GM18873 (cell line): Measurements from ENCODE around the gene RADIL.
"Not testable (repeated sequence)": the region's sequence is repeated elsewhere in the genome, so short reads cannot be mapped to it uniquely, and the experiment has no call there.

Experiments
- ATAC-seq: cut with Tn5 transposase; IDR thresholded peaks from one replicate; pipeline ENCODE4 v1.9.1; 2021; ENCODE audit warnings: mild to moderate bottlenecking, moderate library complexity, moderate number of reproducible peaks; ENCODE audit not compliant: unreplicated experiment, low FRiP score

The RADIL gene

GRCh38 chr7:4809666-4810065 lies 73.8 kb downstream of the RADIL start:
- no peak for ATAC-seq

DNA sequence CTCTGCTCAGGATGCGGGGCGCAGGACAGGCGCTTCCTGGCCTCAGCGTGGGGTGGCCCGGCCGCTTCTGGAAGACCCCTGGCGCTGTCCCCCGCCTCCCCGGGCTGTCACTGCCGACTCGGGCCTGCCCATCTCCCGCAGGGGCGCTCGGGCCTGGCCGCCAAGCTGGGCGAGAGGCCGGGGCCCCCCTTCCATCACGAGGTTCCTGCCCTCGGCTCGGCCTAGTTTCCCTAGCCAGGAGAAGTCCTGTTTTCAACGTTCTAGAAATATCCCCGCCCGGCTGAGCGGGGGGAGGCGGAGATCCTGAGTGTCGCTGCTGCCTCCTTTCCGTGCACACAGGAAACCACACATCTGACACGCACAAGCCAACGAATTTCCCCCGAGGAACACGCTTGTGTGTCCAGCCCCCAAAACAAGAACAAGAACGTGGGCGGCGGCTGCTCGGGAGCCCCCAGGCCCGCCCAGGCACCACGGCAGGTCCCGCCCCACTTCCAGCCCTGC lies 74.4 kb downstream of the RADIL start:
- no peak for ATAC-seq

- no peak for ATAC-seq
Observed at GRCh38 chr7:4808565-4808964, 75.0 kb downstream of the RADIL start.

DNA sequence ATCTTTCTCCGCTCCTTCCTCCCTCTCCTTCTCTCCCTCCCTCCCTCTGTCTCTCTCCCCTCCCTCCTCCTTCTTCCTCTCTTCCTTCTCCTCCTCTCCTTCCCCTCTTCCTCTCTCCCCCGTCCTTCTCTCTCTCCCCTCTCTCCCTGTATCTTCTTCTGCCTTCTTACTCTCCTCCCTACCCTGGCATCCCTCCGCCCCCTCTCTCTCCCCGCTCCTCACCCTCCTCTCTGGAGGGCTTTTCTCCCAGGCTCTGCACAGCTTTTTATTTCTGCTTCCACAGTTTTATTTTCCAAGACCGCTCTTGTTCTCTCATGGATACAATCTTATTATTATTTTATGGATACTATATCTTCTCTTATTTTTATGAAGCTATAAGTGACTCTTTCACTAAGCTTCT lies 75.5 kb downstream of the RADIL start:
- ATAC-seq = no peak

- ATAC-seq = no peak
Observed at GRCh38 chr7:4807598-4808016, 75.9 kb downstream of the RADIL start.

DNA sequence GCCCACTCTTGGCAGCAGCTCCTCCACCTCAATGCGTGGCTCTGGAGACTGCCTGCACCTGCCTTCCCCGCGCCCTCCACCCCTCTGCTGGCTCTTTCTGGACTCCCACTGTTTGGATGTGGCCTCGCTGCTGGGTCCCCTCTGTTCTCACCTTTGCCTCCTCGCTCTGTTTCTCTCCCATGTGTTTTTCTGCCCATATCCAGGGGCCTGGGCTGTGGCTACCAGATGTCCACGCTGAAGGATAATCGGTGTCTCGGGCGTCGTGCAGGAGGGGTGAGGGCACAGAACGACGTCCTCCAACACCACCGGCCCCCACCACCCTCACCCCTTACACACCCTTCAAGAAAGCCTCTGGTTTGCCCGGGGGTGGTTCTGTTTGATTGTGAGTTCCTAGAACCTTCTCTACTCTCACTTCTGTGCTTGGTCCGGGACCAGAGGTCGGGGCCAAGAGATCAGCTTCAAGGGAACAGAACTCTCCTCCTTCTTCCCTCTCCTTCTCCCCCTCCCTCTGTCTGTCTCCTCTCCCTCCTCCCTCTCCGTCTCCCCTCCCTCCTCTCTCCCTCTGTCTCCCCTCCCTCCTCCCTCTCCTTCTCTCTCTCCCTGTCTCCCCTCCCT lies 76.4 kb downstream of the RADIL start:
- no peak for ATAC-seq

DNA sequence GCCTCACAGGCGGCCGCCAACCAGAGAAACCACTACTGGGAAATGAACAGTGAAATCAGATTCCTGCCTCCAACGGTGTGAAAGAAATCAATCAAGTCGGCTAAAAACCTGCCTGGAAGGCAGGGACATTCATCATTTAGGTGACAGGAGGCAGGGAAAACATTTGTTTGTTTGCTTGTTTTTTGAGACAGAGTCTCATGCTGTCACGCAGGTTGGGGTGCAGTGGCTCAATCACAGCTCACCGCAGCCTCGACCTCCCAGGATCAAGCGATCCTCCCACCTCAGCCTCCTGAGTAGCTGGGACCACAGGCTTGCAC lies 77.6 kb downstream of the RADIL start:
- ATAC-seq = no peak

DNA sequence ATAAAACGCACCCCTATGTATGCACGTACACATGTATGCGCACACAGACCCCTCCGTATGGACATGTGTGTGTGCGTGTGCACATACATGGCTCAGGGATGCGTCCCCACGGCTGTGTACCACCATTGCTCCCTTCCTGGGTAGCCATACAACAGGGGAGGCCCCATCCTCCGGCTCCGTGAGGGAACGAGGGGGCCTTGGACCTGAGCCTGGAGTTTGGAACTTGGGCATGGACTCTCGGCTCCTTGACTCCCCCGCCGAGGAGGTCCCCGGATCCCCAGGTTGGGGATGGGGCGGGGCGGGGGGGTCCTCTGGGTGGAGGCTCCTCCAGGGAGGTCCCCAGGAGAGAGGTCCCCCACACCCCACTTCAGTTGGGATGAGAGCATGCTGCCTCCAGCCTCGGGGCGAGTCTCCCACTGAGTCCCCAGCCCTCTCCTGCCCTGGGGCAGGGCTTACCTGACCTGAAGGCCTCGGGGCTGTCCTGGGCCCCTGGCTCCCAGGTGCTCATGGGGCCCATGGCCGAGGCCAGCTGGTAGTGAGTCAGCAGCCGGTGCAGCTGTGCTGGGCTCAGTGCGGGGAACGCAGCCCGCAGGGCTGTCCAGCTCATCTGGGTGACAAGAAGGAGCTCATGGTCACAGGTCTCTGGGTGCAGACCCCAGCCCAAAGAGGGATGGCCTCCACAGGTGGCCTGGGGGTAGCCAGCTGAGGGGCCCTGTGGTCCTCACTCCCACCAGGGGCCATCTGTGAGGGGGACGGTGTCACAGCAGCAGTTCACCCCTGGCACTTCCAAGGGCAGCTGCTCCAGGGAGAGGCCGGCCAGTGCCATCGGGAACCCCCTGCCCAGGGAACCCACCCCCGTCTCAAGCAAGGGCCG lies 78.2 kb downstream of the RADIL start:
- ATAC-seq = no peak

- ATAC-seq = no peak
Observed at GRCh38 chr7:4803397-4804241, 79.9 kb downstream of the RADIL start.

- not testable (repeated sequence) for ATAC-seq
Observed at GRCh38 chr7:4802577-4802976, 80.9 kb downstream of the RADIL start.

DNA sequence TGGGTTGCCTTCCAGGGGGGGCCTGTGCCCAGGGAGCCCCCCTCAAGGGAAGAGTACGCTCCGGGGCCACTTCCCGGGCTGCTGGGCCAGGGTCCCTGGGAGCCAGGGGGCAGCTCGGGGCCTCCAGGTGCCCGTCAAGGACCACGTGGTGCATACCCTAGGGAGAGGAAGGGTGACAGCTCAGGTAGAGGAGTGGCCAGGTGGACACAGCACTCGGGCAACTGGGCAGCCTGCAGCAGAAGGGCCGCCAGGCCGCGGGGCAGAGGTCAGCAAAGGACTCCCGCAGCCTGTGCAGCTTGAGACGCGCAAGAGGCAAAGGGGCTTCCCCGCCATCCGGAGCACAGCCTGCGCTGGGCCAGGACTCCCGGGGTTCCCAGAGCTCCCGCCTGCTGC lies 81.7 kb downstream of the RADIL start:
- no peak for ATAC-seq

DNA sequence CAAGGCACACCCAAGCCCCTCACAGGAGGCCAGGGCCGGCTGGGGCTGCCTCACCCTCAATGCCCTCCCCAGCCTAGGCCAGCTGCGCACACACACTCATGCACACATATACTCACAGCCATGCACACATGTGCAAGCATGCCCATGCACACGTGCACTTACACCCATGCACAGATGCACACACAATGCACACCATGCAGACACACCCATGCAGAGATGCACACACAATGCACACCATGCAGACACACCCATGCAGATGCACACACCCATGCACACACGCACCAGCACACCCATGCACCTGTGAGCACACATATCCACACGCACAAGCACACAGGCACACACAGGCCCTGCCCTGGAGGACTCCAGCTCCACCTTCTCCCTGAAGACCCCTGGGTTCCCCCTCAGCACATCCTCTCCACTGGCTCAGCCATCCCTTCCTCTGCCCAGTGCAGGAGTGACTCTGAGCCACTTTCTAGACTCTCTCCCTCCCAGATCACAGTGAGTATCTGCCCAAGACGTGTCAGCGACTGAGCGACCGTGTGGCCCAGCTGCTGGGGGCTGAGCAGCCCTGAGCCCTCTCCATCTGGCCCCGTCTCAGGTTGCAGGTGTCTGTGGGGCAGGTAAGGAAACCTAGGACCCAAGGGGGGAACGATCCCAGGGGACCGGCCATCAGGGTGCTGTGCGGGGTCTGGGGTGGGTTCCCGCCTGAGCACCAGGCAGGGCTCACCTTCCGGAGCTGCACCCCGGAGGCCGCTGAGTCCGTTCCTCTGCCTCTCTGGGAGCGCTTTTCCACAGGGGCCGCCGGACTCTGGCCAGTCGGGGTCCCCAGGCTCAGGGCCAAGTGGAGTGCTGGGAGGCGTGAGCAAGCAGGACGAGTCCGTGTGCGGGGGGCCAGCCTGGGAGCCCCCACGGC lies 82.3 kb downstream of the RADIL start:
- ATAC-seq = no peak

GRCh38 chr7:4800487-4800886 lies 83.0 kb downstream of the RADIL start:
- ATAC-seq = no peak

DNA sequence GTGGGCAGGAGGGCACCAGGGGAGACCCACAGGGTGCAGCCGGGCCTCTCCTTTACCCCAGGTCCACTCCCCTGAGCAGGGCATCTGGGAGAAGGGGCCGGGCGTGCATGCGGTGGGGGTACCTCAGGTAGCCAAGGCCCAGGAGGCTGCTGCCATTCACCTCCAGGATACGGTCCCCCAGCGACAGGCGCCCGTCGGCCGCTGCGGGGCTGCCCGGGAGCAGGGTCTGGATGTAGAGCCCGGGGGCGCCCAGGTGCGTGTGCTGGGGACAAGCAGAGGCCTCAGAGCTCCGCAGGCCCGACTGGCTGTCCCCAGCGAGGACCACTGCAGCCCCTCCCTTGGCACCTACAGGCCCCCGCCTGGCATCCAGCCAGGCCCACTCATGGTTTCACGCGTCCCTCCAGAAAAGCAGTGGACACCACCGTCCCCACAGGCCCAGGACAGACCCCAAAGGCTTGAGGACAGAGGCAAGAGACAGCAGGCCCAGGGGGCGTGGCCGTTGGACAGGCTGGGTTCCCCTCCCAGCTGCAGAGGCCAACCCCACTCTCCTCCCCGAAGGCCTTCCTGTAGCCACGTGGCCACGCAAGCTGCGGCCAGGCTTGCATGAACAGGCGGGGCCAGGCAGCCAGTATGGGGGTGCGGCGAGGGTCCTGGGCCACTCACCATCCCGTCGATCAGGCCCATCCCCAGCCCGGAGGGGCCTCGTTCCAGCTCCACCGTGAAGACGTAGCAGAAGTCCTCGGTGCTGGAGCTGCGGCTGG lies 83.8 kb downstream of the RADIL start:
- no peak for ATAC-seq

DNA sequence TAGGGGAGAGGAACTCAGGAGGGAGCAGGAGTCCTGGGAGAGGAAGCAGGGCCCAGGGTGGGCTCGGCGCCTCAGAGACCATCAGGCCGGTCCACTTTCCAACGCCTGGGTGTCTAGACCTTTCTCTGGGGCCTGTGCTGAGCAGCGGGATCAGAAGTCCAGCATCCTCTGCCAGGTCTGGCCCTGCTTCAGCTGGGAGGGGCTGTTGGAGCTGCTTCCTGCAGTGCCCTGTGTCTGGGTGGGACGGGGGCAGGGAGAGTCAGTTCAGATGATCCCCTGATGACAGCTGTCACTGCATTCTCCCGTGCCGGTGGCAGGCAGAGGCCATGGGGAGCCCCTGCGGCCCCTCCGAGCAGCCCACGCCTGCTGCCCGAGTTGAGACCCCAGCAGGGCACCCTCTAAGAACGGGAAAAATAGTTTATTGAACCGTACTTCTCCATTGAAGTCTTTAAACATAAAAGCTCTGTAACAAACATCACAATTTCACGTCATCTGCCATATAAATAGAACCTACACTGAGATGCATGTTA lies 84.7 kb downstream of the RADIL start:
- no peak for ATAC-seq

DNA sequence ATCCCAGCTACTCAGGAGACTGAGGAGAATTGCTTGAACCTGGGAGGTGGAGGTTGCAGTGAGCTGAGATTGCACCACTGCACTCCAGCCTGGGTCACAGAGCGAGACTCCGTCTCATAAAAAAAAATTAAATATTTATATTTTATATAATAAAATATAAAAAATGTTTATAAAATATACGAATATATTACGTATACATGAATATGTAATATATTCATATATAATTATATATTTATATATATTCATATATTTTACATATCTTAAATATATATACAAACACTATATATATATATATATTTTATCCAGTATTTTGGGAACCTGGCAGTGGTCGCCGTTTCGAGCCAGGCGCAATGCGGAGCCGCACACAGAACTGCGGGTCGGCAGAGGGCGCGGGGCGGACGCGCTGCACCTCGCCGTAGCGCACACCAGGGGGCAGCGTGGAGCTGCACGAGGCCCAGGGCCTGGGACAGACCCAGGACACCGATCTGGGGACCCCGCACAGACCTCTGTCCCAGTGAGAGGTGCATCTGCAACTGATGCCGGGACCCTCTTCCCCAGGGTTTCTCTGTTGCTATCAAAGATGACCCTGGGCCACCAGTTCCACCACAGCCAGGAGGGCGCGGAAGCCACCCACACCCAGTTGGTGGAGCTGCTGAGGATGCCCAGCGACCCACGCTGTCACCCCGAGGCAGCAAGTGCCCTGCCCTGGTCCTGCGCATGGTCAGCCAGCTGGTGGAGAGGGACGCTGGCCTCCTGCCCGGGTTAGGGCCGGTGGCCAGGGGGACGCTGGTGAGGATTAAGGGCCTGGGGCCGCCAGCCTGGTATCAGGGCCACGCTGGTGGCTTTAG lies 85.4 kb downstream of the RADIL start:
- ATAC-seq = no peak

- ATAC-seq = no peak
Observed at GRCh38 chr7:4796453-4796852, 87.1 kb downstream of the RADIL start.
